HCT116 (cell line): ENCODE results near the gene SAMD1. TPM values are rescaled to one million over a fixed set of nuclear protein-coding genes. Genes with fewer than 3 reads are reported as not detected.

Experiments
- ATAC-seq: fragments of 200-7000 bp; cut with Tn5 transposase; 2 replicates; pipeline ENCODE4 v1.9.1; 2020; ENCODE audit warnings: mild to moderate bottlenecking, moderate library complexity
- BruUV-seq: library from RNA; stranded (reverse); fragments of 400-500 nt; replicated peaks from 2 replicates; lab custom pipeline; 2021; lab: Mats Ljungman, UMichigan
- CTCF ChIA-PET: fragments of 300-600 bp; sonication (Branson Sonifier 250); formaldehyde crosslinking; loops from one replicate; lab custom pipeline; 2021; ENCODE audit warnings: antibody characterized with exemption; lab: Charles Lee
- POLR2A ChIA-PET: fragments of 300-600, 350-600 bp; sonication (Branson Sonifier 250); formaldehyde crosslinking; loops from one replicate; lab custom pipeline; 2021; ENCODE audit warnings: antibody characterized with exemption; lab: Charles Lee
- RAD21 ChIA-PET, 2 experiments: fragments of 300-600 bp; sonication (Branson Sonifier 250); formaldehyde crosslinking; loops; one replicate each; lab custom pipeline; 2023; ENCODE audit warnings: low total read pairs in 2 of 2; ENCODE audit not compliant: uncharacterized antibody in 2 of 2, unreplicated experiment in 2 of 2, low non-redundant PET in 1 of 2; lab: Charles Lee
- DNase-seq: peaks from one replicate; pipeline ENCODE4 v3.0.0-alpha.2; 2010; ENCODE audit warnings: low read depth, low spot score
- H2AFZ ChIP-seq: fragments of 200-600 bp; shearing (Covaris generic), sonication (generic); 2 replicates; pipeline ENCODE4 v1.6.1; 2017; ENCODE audit warnings: low read depth, mixed run types, mixed read lengths, antibody characterized with exemption, low read length; ENCODE audit not compliant: poor library complexity, severe bottlenecking
- H3K27ac ChIP-seq: 2 replicates; pipeline ENCODE4 v1.5.1; 2012; ENCODE audit warnings: low read depth, low read length
- H3K27me3 ChIP-seq: fragments of 200-600 bp; sonication (generic); 2 replicates; pipeline ENCODE4 v1.6.1; 2016; ENCODE audit warnings: mixed run types, low read length, mixed read lengths; ENCODE audit not compliant: insufficient read depth
- H3K36me3 ChIP-seq, 2 experiments: fragments of 200-500 bp in 1 of 2; fragments of 200-600 bp in 1 of 2; sonication (Bioruptor generic) in 1 of 2; sonication (generic) in 1 of 2; 2 replicates each; pipeline versions ENCODE4 v1.5.1 to v1.6.1; 2014 to 2016; ENCODE audit warnings: low read length in 2 of 2, inconsistent platforms in 1 of 2, mixed read lengths in 1 of 2, mixed run types in 1 of 2; ENCODE audit not compliant: insufficient read depth in 2 of 2, control insufficient read depth in 1 of 2
- H3K4me1 ChIP-seq, 2 experiments: fragments of 200-600 bp in 1 of 2; sonication (generic) in 1 of 2; 2 replicates each; pipeline versions ENCODE4 v1.5.1 to v1.6.1; 2012 to 2017; ENCODE audit warnings: low read length in 2 of 2, inconsistent platforms in 1 of 2, mild to moderate bottlenecking in 1 of 2, mixed read lengths in 1 of 2, mixed run types in 1 of 2, moderate library complexity in 1 of 2; ENCODE audit not compliant: insufficient read depth in 2 of 2, control insufficient read depth in 1 of 2
- H3K4me2 ChIP-seq: fragments of 200-600 bp; sonication (generic); 2 replicates; pipeline ENCODE4 v1.6.1; 2017; ENCODE audit warnings: mixed run types, low read length, mixed read lengths
- H3K4me3 ChIP-seq, 2 experiments: fragments of 200-600 bp in 1 of 2; sonication (generic) in 1 of 2; replicated peaks in 1 of 2; 2 replicates each; pipeline ENCODE4 v1.5.1; 2011 to 2016; ENCODE audit warnings: low read length in 2 of 2, control low read depth in 1 of 2, low read depth in 1 of 2, mild to moderate bottlenecking in 1 of 2, mixed read lengths in 1 of 2, mixed run types in 1 of 2
- H3K79me2 ChIP-seq: fragments of 200-600 bp; sonication (generic); 2 replicates; pipeline ENCODE4 v1.6.1; 2017; ENCODE audit warnings: mild to moderate bottlenecking, mixed run types, low read length, moderate library complexity, mixed read lengths; ENCODE audit not compliant: insufficient read depth
- H3K9ac ChIP-seq: fragments of 200-600 bp; sonication (generic); 2 replicates; pipeline ENCODE4 v1.6.1; 2016; ENCODE audit warnings: low read length, mixed read lengths
- H3K9me2 ChIP-seq: fragments of 200-600 bp; sonication (generic), shearing (Covaris generic); 2 replicates; pipeline ENCODE4 v1.6.1; 2017; ENCODE audit warnings: mixed run types, mild to moderate bottlenecking, moderate library complexity; ENCODE audit not compliant: insufficient read depth
- H3K9me3 ChIP-seq, 2 experiments: fragments of 200-500 bp in 1 of 2; fragments of 200-600 bp in 1 of 2; sonication (Bioruptor generic) in 1 of 2; sonication (generic) in 1 of 2; 2 replicates each; pipeline ENCODE4 v1.6.1; 2014 to 2017; ENCODE audit warnings: low read length in 2 of 2, mixed read lengths in 2 of 2, inconsistent platforms in 1 of 2, low read depth in 1 of 2, mild to moderate bottlenecking in 1 of 2, mixed run types in 1 of 2, moderate library complexity in 1 of 2; ENCODE audit not compliant: control insufficient read depth in 1 of 2, insufficient read depth in 1 of 2
- H4K20me1 ChIP-seq: fragments of 200-600 bp; sonication (generic), shearing (Covaris generic); 2 replicates; pipeline ENCODE4 v1.6.1; 2017; ENCODE audit warnings: mixed run types, mild to moderate bottlenecking, moderate library complexity; ENCODE audit not compliant: insufficient read depth
- EGR1 ChIP-seq: IDR thresholded peaks from 2 replicates; pipeline ENCODE4 v1.6.1; 2012; ENCODE audit warnings: low read depth
- TCF7L2 ChIP-seq: IDR thresholded peaks from 2 replicates; pipeline ENCODE4 v1.7.0; 2011; ENCODE audit warnings: borderline replicate concordance, inconsistent platforms; ENCODE audit not compliant: insufficient read depth, insufficient read length; ENCODE audit errors: extremely low read depth
- YY1 ChIP-seq: IDR thresholded peaks from 2 replicates; pipeline ENCODE4 v1.6.1; 2011; ENCODE audit warnings: low read length, low read depth, moderate library complexity, mild to moderate bottlenecking; ENCODE audit not compliant: insufficient replicate concordance; ENCODE audit errors: extremely low read depth
- ZFX ChIP-seq: fragments of 450-650 bp; IDR thresholded peaks from 2 replicates; pipeline ENCODE4 v1.6.1; 2017
- ZNF274 ChIP-seq: fragments of 200-500 bp; sonication (Bioruptor generic); IDR thresholded peaks from 2 replicates; pipeline ENCODE4 v1.6.1; 2014; ENCODE audit warnings: mild to moderate bottlenecking, low read depth, low read length, inconsistent platforms
- intact Hi-C: fragments of 100-400 bp; cut with micrococcal nuclease; formaldehyde crosslinking; loops from 2 replicates; pipeline ENCODE4 v1.10.0; 2022
- total RNA-seq: library from RNA; stranded (reverse); gene quantifications from one replicate; pipeline ENCODE4 v1.2.1, GENCODE V29; 2021; ENCODE audit not compliant: unreplicated experiment

The SAMD1 gene
- total RNA-seq, 1 experiment from 2014 or later, result 62.9 TPM

GRCh38 chr19:14136509-14137281 is 46.1 kb upstream of the SAMD1 start, which contains the start of gene ASF1B (continued):
- TF ChIP-seq EGR1, result no peak
- peak; percentile 3 for TF ChIP-seq YY1
- TF ChIP-seq TCF7L2, result no peak
- TF ChIP-seq ZFX, result no peak; the same call in 1 of the 2 replicates
- TF ChIP-seq ZNF274, result no peak

DNA sequence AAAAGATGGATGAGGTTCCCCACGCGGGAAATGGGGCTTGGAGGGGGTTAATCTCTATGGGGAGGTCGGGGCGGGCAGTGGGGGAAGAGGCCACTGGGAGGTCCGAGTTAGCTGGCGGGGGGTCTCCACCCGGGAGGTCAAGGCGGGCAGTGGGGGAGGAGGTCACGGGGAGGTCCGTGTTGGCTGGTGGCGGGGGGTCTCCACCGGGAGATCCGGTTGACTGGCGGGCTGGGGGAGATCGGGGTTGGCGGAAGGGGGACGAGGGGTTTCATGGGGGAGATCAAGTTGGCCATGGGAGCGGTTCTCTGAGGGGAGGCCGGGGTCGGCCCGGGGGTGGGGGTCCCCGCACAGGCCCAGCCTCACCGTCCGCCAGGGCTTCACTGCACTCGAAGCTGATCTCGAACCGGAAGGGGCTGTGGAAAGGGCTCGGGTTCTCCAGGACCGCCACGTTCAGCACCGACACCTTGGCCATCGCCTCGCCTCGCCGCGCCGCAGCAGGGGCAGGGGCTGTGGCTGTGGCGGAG is 45.5 kb upstream of the SAMD1 start:
- H3K4me1 ChIP-seq, result peaks cover 13 to 31% of the 10 kb centered on the region in 2 experiments
- TF ChIP-seq ZNF274 (no peak), ZFX (peak; percentile 60; the same call in 1 of the 2 replicates)
- TF ChIP-seq, all 23 proteins: peak for 1
- Histone ChIP-seq H3K27me3 (no peaks in the 10 kb centered on the region), H3K36me3 (peaks cover 0 to 7% of the 10 kb centered on the region in 2 experiments; a peak in 1 of 4 replicates), H3K79me2 (peaks cover 50% of the 10 kb centered on the region), H3K9me3 (no peaks in the 10 kb centered on the region), H4K20me1 (no peaks in the 10 kb centered on the region), H3K4me2 (peak overlapping the region; percentile 94), H3K27ac (peak overlapping the region; percentile 73), H3K9me2 (no peaks in the 10 kb centered on the region), H2AFZ (no peak overlapping the region), H3K9ac (peak overlapping the region; percentile 86), H3K4me3 (peak overlapping the region; percentile 69 to 87)
- ATAC-seq (peak; percentile 6), DNase-seq (no peak)
- ChIA-PET CTCF (interaction anchor here (0.6 to 2.7 kb wide), 41 partner anchors 8 to 360 kb away, joined by 3 to 35 read pairs (median 4); partner anchors contain the start of genes ADGRE5, GIPC1 and PRKACA), RAD21 (interaction anchor here (0.6 to 1.7 kb wide), 9 partner anchors 12 to 339 kb away, joined by 3 to 13 read pairs (median 5); partner anchors contain the start of gene PTGER1 (in 1 of the 2)), POLR2A (interaction anchor here (0.6 to 2.1 kb wide), 24 partner anchors 10 to 383 kb away, joined by 3 to 14 read pairs (median 4); partner anchors contain the start of genes DNAJB1 and ZSWIM4)
- intact Hi-C loops, result loop anchor here (5.0 kb wide), 3 partner anchors 271 to 351 kb away; no protein-coding TSS in a partner anchor
- no TSS peak for BruUV-seq
